HL-60 (cell line): Measurements from ENCODE around the gene GABBR2.

Experiments
- DNase-seq, 2 experiments: peaks; one replicate each; pipeline ENCODE4 v3.0.0-alpha.2; 2010 to 2020; ENCODE audit warnings: low read depth in 1 of 2, low spot score in 1 of 2
- H3K27ac ChIP-seq: fragments of 250-450 bp; sonication (Bioruptor Pico); replicated peaks from 2 replicates; pipeline ENCODE4 v1.5.1; 2020; ENCODE audit warnings: mild to moderate bottlenecking, moderate library complexity
- H3K27me3 ChIP-seq: fragments of 250-450 bp; sonication (Bioruptor Pico); 2 replicates; pipeline ENCODE4 v1.5.1; 2021; ENCODE audit warnings: mild to moderate bottlenecking, moderate library complexity; ENCODE audit not compliant: insufficient read depth, poor library complexity, severe bottlenecking
- H3K4me3 ChIP-seq: replicated peaks from 2 replicates; pipeline ENCODE4 v1.5.1; 2011; ENCODE audit warnings: mild to moderate bottlenecking, control low read depth, low read length; ENCODE audit not compliant: insufficient read depth
- GABPA ChIP-seq: IDR thresholded peaks from 2 replicates; pipeline ENCODE4 v1.6.1; 2012; ENCODE audit warnings: low read depth
- POLR2AphosphoS5 ChIP-seq: IDR thresholded peaks from 2 replicates; pipeline ENCODE4 v1.6.1; 2012; ENCODE audit warnings: low read depth
- SPI1 ChIP-seq: IDR thresholded peaks from 2 replicates; pipeline ENCODE4 v1.6.1; 2012; ENCODE audit warnings: low read depth, mild to moderate bottlenecking, borderline replicate concordance
- TF ChIP-seq, protein P1 (sequence below): IDR thresholded peaks from one replicate; pipeline ENCODE4 v1.5.1; 2011; ENCODE audit warnings: low read length, control low read depth, inconsistent platforms; ENCODE audit not compliant: insufficient read depth
- TF ChIP-seq, protein P2 (sequence below): IDR thresholded peaks from 2 replicates; pipeline ENCODE4 v1.6.1; 2012; ENCODE audit warnings: low read depth; ENCODE audit not compliant: insufficient replicate concordance

Gene GABBR2

DNA sequence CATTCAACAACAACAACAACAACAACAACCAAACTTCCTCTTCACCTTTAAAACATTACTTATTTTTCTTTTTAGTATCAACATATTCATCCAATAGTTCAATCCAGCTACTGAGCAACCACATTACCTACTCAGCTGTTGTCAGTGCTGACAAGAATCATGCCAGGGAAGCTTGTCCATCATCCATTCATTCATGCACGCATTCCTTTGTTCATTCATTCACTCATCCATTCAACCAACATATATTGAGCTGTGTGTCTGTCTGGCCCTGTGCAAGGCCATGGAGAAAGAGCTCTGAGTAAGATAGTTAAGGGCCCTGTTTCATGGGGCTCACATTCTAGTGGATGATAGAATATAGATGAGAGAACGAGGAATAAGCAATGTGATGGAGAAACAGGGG, 373.1 kb downstream of the GABBR2 start:
- DNase-seq: no peak
- Histone ChIP-seq H3K27ac (no peak overlapping the region), H3K4me3 (no peak overlapping the region), H3K27me3 (peaks cover 2% of the 10 kb centered on the region)
- no peak for TF ChIP-seq SPI1
- TF ChIP-seq, protein P1, sequence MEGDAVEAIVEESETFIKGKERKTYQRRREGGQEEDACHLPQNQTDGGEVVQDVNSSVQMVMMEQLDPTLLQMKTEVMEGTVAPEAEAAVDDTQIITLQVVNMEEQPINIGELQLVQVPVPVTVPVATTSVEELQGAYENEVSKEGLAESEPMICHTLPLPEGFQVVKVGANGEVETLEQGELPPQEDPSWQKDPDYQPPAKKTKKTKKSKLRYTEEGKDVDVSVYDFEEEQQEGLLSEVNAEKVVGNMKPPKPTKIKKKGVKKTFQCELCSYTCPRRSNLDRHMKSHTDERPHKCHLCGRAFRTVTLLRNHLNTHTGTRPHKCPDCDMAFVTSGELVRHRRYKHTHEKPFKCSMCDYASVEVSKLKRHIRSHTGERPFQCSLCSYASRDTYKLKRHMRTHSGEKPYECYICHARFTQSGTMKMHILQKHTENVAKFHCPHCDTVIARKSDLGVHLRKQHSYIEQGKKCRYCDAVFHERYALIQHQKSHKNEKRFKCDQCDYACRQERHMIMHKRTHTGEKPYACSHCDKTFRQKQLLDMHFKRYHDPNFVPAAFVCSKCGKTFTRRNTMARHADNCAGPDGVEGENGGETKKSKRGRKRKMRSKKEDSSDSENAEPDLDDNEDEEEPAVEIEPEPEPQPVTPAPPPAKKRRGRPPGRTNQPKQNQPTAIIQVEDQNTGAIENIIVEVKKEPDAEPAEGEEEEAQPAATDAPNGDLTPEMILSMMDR: no peak
- TF ChIP-seq, protein P2, sequence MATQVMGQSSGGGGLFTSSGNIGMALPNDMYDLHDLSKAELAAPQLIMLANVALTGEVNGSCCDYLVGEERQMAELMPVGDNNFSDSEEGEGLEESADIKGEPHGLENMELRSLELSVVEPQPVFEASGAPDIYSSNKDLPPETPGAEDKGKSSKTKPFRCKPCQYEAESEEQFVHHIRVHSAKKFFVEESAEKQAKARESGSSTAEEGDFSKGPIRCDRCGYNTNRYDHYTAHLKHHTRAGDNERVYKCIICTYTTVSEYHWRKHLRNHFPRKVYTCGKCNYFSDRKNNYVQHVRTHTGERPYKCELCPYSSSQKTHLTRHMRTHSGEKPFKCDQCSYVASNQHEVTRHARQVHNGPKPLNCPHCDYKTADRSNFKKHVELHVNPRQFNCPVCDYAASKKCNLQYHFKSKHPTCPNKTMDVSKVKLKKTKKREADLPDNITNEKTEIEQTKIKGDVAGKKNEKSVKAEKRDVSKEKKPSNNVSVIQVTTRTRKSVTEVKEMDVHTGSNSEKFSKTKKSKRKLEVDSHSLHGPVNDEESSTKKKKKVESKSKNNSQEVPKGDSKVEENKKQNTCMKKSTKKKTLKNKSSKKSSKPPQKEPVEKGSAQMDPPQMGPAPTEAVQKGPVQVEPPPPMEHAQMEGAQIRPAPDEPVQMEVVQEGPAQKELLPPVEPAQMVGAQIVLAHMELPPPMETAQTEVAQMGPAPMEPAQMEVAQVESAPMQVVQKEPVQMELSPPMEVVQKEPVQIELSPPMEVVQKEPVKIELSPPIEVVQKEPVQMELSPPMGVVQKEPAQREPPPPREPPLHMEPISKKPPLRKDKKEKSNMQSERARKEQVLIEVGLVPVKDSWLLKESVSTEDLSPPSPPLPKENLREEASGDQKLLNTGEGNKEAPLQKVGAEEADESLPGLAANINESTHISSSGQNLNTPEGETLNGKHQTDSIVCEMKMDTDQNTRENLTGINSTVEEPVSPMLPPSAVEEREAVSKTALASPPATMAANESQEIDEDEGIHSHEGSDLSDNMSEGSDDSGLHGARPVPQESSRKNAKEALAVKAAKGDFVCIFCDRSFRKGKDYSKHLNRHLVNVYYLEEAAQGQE: no peak

DNA sequence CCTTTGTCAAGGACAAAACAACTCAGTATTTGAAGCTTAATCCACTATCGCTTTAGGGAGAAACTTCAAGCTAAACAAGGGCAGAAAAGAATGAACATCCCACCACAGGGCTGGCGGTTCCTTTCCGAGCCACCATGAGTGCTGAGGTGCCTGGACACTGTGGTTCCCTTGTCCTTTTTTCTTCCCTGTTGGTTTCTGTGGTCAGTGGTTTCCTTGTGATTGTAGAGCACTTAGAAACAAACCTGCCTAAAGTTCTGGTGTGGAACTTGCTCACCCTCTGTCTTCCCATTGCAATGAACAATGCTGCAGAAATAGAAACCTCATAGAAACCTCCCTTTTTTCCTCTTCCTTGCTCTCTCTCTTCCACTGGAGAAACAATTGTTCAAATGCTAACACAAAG, 373.9 kb downstream of the GABBR2 start:
- Histone ChIP-seq H3K27ac (no peak overlapping the region), H3K4me3 (no peak overlapping the region), H3K27me3 (peaks cover 4% of the 10 kb centered on the region)
- no peak for DNase-seq
- no peak for TF ChIP-seq POLR2AphosphoS5
- TF ChIP-seq, protein P1: no peak
- TF ChIP-seq GABPA: no peak
- no peak for TF ChIP-seq SPI1
- TF ChIP-seq, protein P2: no peak

DNA sequence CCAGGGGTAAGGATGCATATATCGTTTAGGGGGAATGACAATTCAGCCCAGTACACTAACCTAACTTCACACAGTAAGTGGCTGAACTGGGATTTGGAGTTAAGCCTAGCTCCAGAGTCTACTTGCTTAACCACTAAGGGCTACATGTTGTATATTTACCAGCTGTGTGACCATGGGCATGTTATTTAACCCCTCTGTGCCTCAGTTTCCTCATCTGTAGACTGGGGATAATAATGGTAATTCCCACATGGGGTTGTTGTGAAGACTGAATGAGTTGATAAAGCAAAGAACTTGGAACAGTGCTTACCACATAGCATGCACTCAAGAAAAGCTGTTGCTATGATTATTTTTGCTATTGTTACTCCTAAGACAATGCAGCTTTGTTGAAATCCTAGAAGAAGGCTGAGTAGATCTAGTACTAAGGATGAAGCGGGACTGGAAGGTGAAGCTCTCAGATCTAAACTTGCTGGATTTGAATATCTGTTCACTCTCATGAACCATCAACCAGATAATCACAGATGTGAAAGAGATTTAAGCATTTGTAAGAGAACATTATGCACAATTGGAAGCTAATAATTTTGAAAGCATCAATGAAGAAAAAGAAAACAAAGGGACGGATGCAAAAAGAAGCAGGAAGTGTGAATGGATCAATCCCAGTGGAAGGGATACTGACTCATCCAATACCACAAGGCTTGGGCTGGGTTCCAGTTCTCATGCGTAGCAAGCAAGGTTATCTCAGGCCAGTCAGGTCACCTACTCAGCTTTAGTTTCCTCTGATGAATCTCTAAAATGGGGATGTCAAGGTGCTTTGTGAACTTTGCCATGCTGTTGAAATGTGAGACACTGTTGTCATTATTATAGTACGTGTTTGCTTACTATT, 374.8 kb downstream of the GABBR2 start:
- no peak overlapping the region for H3K4me3 ChIP-seq
- peaks cover 4% of the 10 kb centered on the region for H3K27me3 ChIP-seq
- DNase-seq: no peak
- TF ChIP-seq, protein P2: no peak
- no peak for TF ChIP-seq POLR2AphosphoS5
- TF ChIP-seq, protein P1: no peak
- TF ChIP-seq GABPA: no peak
- TF ChIP-seq SPI1: no peak
- no peak overlapping the region for H3K27ac ChIP-seq
